SK-N-SH (cell line): ENCODE results near the gene RCBTB2.

ENCODE experiments used
- CHD2 ChIP-seq: fragments of 150-350 bp; IDR thresholded peaks from 2 replicates; pipeline ENCODE4 v1.6.1; 2018; ENCODE audit warnings: low read length; ENCODE audit not compliant: partially characterized antibody
- CTCF ChIP-seq: fragments of 200-600 bp; sonication (generic); IDR thresholded peaks from 2 replicates; pipeline ENCODE4 v1.6.1; 2017; ENCODE audit warnings: antibody characterized with exemption, mild to moderate bottlenecking, moderate library complexity
- EP300 ChIP-seq, 2 experiments: IDR thresholded peaks; 2 replicates each; pipeline versions ENCODE4 v1.4.0 to v1.6.1; 2012; ENCODE audit warnings: borderline replicate concordance in 1 of 2, low read depth in 1 of 2, low read length in 1 of 2
- NRF1 ChIP-seq: IDR thresholded peaks from 2 replicates; pipeline ENCODE4 v1.6.1; 2012; ENCODE audit warnings: low read depth, mild to moderate bottlenecking, low read length

GRCh38 chr13:48486836-48487235 is 46.0 kb downstream of the RCBTB2 start:
- TF ChIP-seq CTCF, result no peak
- TF ChIP-seq CHD2, result no peak
- no peak for TF ChIP-seq NRF1
- no peak for TF ChIP-seq EP300 (IDR thresholded peaks at IDR 0.05; ENCODE audit: borderline replicate concordance in 1 of 2, low read depth in 1 of 2, low read length in 1 of 2)
